Measurements from ENCODE around the gene ZNF275. TPM values are rescaled to one million over a fixed set of nuclear protein-coding genes. Genes with fewer than 3 reads are reported as not detected.

The ZNF275 gene
- total and polyA plus RNA-seq, 2 of the 8 experiments (the other 6 are each of a cell fraction or from before 2014, with no cell fraction given), result 8.2 to 9.1 TPM

DNA sequence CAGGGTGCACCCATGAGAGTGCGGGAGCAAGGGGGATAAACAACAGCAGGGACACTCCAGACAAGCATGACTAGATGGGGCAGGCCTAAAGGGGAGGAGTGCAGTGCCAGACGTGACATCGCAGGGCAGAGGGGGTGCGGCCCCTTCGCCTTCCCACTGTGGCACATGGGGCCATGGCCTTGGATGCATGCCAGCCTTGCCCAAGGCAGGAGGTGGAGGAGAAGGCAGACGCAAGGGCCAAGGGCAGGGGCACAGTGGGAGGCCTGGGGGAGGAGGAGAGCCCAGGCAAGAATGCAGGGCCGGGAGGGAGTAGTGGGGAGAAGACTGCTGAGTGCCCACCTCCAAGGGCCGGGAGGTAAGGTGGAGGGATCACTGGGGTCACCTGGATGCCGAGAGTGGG lies 45.6 kb downstream of the ZNF275 start (continued):
- TF ChIP-seq, protein P1, sequence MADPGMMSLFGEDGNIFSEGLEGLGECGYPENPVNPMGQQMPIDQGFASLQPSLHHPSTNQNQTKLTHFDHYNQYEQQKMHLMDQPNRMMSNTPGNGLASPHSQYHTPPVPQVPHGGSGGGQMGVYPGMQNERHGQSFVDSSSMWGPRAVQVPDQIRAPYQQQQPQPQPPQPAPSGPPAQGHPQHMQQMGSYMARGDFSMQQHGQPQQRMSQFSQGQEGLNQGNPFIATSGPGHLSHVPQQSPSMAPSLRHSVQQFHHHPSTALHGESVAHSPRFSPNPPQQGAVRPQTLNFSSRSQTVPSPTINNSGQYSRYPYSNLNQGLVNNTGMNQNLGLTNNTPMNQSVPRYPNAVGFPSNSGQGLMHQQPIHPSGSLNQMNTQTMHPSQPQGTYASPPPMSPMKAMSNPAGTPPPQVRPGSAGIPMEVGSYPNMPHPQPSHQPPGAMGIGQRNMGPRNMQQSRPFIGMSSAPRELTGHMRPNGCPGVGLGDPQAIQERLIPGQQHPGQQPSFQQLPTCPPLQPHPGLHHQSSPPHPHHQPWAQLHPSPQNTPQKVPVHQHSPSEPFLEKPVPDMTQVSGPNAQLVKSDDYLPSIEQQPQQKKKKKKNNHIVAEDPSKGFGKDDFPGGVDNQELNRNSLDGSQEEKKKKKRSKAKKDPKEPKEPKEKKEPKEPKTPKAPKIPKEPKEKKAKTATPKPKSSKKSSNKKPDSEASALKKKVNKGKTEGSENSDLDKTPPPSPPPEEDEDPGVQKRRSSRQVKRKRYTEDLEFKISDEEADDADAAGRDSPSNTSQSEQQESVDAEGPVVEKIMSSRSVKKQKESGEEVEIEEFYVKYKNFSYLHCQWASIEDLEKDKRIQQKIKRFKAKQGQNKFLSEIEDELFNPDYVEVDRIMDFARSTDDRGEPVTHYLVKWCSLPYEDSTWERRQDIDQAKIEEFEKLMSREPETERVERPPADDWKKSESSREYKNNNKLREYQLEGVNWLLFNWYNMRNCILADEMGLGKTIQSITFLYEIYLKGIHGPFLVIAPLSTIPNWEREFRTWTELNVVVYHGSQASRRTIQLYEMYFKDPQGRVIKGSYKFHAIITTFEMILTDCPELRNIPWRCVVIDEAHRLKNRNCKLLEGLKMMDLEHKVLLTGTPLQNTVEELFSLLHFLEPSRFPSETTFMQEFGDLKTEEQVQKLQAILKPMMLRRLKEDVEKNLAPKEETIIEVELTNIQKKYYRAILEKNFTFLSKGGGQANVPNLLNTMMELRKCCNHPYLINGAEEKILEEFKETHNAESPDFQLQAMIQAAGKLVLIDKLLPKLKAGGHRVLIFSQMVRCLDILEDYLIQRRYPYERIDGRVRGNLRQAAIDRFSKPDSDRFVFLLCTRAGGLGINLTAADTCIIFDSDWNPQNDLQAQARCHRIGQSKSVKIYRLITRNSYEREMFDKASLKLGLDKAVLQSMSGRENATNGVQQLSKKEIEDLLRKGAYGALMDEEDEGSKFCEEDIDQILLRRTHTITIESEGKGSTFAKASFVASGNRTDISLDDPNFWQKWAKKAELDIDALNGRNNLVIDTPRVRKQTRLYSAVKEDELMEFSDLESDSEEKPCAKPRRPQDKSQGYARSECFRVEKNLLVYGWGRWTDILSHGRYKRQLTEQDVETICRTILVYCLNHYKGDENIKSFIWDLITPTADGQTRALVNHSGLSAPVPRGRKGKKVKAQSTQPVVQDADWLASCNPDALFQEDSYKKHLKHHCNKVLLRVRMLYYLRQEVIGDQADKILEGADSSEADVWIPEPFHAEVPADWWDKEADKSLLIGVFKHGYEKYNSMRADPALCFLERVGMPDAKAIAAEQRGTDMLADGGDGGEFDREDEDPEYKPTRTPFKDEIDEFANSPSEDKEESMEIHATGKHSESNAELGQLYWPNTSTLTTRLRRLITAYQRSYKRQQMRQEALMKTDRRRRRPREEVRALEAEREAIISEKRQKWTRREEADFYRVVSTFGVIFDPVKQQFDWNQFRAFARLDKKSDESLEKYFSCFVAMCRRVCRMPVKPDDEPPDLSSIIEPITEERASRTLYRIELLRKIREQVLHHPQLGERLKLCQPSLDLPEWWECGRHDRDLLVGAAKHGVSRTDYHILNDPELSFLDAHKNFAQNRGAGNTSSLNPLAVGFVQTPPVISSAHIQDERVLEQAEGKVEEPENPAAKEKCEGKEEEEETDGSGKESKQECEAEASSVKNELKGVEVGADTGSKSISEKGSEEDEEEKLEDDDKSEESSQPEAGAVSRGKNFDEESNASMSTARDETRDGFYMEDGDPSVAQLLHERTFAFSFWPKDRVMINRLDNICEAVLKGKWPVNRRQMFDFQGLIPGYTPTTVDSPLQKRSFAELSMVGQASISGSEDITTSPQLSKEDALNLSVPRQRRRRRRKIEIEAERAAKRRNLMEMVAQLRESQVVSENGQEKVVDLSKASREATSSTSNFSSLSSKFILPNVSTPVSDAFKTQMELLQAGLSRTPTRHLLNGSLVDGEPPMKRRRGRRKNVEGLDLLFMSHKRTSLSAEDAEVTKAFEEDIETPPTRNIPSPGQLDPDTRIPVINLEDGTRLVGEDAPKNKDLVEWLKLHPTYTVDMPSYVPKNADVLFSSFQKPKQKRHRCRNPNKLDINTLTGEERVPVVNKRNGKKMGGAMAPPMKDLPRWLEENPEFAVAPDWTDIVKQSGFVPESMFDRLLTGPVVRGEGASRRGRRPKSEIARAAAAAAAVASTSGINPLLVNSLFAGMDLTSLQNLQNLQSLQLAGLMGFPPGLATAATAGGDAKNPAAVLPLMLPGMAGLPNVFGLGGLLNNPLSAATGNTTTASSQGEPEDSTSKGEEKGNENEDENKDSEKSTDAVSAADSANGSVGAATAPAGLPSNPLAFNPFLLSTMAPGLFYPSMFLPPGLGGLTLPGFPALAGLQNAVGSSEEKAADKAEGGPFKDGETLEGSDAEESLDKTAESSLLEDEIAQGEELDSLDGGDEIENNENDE (IDR thresholded peaks at IDR 0.05; ENCODE audit: insufficient replicate concordance, low read length), result no peak
- TF ChIP-seq POLR2AphosphoS5 (IDR thresholded peaks at IDR 0.05; ENCODE audit: low read depth, low read length) (no peak), SRF (IDR thresholded peaks at IDR 0.05; ENCODE audit: low read depth, low read length) (no peak), TEAD4 (IDR thresholded peaks at IDR 0.05; ENCODE audit: low read depth, low read length) (no peak)

Data from H1 (cell line).